B cell (primary cell): Measurements from ENCODE around the gene STOX1.

Experiments
- CTCF ChIP-seq: fragments of 200-600 bp; IDR thresholded peaks from one replicate; pipeline ENCODE4 v1.8.0; 2022; ENCODE audit warnings: antibody characterized with exemption, mild to moderate bottlenecking
- EZH2 ChIP-seq: IDR thresholded peaks from 2 replicates; pipeline ENCODE4 v1.6.1; 2012; ENCODE audit warnings: borderline replicate concordance, low read depth, mild to moderate bottlenecking, moderate library complexity, low read length; ENCODE audit not compliant: insufficient read depth, poor library complexity, severe bottlenecking

- TF ChIP-seq CTCF = no peak
- TF ChIP-seq EZH2 = no peak
Measured at GRCh38 chr10:68848806-68849205, 21.5 kb downstream of the STOX1 start.
